NCI-H345 (cell line): Measurements from ENCODE around the gene GRK5.

Experiments used
- DNase-seq: peaks from one replicate; lab custom pipeline; 2025; lab: John Stamatoyannopoulos, UW

Gene GRK5

DNA sequence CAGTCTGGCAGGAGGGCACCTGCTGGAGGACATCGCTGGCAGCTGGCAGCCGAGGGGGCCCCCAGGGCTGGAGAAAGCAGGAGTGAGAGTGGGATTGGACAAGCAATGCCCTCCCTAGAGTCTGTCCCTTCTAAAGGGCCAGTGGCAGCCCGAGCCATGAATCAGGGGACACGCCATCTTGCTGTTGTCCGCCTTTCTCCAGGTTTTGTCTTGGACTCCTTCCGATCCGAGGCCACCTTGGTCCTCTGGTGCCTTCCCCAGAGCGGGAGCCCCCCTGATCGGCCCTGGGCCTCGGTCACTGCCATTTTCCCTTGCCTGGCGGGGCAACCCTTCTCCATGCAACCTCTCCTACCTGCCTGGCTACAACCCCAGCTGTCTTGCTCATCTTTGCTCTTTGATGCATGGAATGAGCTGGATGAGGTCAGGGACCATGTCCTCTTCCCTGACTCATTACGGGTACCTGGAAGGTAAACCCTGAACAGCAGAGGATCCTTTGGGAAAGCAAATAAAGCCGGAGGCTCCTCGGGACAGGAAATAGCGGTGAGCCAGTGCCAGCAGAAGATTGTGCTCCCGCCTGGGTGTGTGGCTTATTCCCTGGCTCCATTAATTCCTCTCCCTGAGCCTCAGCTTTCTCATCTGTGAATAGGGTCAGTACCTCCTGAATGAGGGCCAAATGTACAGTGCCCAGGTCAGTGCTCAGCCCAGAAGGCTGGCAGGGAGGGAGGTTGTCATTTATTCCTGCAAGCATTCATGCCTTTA, 112.0 kb downstream of the GRK5 start:
- no peak for DNase-seq

DNA sequence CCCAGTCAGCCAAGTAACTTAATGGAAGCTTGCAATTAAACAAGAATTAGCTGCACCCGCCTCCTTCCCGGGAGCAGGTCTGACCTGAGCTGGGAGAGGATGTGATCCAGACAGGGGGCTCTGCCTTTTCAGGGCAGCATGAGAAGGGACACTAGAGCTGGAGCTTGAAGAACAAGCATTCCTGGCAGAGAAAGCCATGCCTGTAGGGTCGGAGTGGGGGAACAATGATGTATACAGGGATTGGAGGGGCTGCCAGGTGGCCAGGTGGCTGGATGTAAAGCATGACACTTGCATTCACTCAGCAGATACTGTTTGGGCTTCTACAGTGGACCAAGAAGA, 112.5 kb downstream of the GRK5 start:
- DNase-seq = no peak

DNA sequence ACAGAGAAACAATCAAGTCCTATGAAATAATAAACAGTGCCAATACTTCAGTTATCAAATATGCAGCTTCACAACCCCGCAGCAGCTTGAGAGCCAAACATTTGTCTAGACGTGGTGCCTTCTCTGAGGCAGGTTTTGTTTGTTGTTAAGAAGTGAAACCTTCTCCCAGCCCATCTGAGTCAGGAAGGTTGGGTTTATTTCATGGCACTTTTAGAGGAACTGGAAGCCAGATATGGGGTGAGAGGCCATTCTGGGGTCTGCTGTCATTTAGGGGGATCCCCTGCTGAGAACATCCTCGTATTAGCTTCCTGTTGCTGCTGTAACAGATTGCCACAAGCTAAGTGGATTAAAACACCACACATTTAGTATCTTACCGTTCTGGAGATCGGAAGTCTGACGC, 113.6 kb downstream of the GRK5 start:
- DNase-seq = no peak

DNA sequence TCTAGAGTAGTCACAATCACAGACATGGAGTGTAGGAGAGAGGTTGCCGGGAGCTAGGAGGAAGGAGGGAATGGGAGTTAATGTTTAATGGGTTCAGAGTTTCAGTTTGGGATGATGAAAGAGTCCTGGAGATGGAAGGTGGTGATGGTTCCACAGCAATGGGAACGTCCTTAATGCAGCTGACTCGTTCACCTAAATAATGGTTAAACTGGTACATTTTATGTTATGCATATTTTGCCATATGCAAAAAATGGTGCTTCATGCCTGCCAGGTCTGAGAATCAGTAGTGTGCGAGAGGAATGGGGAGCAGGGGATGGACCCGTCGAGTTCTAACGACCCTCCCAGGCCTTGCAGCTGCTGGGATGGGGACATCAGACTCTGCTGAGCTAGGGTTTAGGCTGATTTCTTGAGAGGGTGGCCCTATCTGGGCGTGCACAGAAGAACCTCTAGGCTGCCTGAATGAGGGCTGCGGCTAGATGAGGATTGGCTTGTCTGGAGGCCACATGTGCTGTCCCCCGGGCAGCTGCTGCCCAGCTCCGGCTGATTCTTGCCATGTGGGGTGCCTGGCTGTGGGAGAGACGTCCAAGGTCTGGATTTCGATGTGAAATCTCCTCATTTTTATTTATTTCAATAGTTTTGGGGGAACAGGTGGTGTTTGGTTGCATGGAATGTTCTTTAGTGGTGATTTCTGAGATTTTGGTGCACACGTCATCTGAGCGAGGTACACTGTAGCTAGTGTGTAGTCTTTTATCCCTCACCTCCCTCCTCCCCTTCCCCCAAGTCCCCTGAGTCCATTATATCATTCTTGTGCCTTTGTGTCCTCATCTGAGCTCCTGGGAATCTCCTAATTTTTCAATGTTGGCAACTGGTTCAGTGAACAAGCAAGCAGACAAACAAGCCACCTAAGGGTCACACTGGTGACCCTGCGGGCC, 116.0 kb downstream of the GRK5 start:
- no peak for DNase-seq

DNA sequence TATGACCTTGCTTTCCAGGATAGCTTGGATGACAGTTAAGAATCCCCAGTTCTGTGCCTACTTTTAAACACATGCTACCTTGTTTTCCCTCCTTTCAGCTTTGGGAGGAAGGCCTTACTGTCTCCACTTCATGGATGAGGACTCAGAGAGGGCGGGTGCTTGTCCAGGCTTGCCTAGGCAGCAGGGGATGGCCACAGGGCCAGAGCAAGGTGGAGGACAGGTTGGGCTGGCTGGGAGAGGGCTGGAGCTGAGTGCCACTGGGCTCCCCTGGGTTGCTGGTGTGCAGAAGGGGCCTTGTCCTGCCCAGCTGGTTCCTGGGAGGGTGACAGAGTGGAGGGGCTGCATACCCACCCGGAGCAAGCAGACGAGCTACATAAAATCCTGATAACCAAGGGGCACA, 117.8 kb downstream of the GRK5 start:
- no peak for DNase-seq

DNA sequence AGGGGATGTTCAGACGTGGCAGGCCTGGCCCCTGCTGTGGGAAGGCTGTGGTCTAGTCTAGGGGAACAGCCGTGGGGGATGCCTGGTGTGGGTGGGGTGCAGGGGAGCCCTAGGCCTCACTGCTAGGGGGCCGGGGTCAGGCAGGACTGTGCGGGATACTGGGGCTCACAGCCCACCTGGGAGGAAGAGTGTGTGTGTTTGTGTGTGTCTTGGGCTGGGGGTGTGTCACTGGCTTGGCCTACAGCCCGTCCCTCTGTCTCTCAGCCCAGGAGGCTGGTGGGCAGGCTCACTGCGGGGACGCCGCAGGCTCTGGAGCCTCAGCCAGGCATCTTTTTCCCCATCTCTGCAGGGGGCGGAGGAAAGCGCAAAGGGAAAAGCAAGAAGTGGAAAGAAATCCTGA, 118.8 kb downstream of the GRK5 start:
- DNase-seq = no peak

DNA sequence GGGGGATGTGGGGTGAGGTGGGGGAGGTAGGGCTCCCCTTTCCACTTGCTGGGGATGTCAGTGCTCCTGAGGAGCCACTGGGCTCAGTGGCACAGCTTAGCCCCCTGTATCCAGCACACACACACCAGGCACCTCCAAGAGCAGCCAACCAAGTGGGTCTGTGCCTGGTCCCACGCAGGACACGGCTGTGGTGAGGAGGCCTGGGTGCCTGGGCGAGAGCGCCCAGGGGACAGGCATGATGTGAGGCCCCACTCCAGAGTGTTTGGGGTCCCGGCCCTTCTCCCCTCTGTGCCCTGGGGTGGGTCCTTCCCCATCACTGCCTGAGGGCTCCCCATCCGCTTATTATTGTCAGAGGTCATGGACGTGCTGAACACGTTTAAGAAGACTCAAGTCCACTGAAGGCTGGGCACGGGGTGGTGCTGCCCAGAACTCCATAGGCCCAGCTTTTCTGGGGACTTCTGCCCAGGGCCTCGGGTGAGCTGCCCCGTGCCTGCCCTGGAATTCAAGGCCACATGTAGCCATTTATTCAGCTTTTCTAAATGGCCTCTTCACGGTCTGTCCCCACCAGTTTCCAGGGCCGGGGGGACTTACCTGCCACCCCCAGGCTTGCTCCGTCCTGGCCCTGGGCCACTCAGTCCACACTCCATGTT, 119.8 kb downstream of the GRK5 start:
- DNase-seq = no peak

DNA sequence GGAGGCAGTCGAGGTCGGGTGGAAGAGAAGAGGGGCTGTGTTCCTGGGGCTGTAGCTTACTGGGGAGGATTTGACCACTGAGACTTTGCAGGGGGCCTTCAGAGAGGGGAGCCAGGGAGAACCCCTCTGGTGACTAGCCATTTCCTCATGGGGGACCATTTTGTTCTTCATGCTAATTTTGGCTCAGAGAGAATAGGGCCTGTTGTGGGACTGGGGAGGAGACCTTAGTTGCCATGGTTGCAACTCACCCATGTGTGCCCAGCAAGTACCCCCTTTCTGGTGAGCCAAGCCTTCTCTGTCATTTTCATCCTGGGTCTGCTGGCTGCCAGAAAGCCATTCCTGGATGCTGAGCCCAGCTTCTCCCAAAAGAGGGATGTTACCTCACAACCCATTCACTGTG, 120.9 kb downstream of the GRK5 start:
- DNase-seq = no peak

DNA sequence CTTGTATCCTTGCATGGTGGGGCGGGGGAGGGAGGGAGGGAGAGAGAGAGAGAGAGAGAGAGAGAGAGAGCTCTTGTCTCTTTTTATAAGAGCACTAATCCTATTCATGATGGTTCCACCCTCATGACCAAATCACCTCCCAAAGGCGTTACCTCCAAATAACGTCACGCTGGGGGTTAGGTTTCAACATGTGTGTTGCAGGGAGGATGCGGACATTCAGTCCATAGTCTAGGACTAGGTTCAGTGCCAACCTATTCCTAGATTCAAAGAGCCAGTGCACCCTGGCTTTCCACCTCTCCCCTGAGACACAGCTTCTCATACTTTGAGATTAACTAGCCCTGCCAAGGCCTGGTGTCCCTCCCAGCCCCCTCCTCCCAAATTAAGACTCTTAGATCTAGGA, 123.0 kb downstream of the GRK5 start:
- no peak for DNase-seq

DNA sequence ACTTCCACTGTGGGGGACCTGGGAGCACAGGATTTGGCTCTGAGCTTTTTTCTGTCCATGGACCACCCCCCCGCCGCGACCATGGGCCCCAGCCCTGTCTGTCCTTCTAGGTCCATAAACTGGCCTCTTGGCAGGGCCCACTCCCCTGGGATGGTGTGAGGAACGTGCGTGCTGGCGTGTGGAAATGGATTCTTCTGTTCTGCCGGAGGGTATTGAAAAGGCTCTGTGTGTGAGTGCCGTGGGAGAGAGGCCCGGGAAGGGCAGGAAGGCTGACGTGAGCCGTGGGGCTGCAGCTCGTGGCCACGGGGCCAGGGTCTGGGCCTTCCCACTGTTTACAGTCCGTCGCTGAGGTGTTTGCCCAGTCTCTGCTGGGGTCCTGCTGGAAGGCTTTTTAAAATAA, 123.7 kb downstream of the GRK5 start:
- DNase-seq = no peak

DNA sequence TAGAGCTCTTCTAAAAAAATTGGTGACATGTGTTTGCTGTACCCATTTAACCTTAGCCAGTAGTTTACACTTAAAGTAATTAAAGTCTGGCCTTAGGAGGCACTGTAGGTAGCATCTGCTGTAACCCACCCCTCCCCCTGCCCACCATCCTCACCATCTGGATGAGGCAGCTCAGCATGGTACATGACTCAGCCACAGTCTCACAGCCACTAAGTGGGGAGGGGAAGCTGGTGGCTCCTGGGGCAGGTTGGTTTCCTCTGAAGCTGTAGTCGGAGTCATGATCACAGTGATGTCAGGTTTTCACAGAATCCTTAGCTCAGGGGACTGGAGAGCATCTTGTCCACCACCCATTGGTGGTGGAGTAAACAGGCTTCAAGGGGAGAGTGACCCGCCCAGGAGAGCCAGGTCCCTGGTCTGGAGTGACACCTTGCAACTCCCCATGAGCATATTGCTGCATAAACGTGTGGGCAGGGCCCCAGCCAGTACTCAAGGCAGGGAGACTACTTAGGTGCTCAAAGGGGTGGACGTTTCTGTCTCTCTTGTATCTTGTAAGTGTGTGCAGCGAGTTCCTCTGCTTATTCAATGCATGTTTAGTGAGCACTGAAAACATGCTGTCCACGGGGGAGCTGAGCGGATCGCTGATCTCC, 125.9 kb downstream of the GRK5 start:
- DNase-seq = no peak

DNA sequence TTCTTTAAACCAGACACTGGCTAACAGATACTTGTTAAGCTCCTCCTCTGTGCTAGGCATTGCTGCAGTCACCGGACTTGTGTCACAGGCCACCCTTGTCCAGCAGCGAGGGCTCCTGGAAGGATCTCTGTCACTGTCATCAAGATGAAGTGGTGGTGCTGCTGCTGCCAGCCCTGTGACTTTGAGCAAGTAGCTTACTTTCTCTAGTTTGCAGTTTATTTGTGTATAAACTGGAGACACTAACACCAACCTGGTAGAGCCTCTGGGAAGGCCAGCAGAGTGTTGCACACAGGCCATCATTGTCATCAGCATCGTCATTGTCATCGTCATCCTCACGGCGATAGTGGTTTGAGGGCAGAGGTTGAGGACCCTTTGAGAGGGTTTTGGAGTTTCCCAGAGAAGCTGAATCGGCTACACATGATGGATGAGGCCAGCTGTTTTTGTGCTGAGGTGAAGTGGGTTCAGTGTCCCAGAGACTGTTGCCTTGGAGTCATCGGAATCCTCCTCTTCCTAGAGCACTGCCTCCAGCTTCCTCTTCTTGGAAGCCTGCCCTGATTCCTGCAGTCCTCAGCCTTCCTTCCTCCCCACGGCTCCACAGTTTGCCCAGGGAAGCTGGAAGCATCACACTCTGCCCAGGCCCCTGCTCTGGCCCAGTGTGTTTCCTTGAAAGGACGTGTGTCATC, 128.4 kb downstream of the GRK5 start:
- DNase-seq = no peak

DNA sequence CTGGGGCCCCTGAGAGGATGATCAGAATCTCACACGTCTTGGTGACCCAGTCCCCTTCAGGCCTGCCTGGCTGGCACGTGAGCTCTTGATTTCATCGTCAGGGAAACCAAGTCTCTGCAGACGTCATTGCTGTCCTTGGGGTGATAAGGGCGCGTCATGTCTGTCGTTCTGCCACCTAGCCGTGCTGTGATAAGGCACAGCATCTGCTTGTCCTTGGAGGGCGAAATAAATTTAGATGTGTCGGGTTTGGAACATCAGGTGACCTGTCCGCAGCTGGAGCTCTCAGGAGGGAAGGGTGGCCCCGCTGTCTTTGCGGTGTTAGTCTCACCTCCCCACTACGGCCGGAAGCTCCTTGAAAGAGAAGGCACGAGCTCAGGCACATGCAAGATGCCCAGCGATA, 129.2 kb downstream of the GRK5 start:
- no peak for DNase-seq

DNA sequence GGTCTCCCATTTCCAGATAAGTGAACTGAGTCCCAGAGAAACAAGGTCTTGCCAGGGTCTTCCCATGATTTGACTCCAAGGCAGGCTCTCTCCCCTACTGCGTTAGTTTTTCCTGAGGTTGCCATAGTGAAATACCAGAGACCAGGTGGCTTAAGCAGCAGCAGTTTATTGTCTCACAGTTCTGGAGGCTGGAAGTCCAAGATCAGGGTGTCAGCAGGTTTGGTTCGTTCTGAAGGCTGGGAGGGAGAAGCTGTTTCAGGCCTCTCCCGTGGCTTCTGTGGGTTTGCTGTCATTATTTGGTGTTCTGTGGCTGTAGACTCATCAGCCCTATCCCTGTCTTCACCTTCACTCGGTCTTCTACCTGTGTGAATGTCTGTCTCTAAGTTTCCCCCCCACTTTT, 129.9 kb downstream of the GRK5 start:
- DNase-seq = no peak

DNA sequence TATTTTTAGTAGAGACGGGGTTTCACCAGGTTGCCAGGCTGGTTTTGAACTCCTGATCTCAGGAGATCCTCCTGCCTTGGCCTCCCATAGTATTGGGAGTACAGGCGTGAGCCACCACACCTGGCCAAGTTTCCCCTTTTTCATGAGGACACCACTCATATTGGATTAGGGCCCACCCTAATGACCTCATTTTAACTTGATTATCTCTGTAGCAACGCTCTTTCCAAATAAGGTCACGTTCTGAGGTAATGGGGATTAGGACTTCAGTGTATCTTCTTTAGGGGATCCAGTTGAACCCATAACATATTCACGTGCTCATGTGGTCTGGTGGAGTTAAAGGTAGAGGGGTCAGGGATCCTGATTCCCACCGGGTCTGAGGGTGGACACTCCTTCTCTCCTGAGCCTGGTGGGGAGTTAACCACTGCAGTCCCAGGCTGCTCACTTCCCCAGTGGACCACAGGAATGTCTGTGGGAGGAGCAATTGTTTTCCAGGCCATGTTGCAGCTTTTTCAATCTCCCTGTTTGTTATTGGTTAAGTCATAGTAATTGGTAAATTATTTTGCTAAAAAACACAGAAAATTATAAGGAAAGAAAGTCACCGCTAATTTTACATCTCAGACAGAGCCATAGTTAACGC, 130.5 kb downstream of the GRK5 start:
- no peak for DNase-seq

DNA sequence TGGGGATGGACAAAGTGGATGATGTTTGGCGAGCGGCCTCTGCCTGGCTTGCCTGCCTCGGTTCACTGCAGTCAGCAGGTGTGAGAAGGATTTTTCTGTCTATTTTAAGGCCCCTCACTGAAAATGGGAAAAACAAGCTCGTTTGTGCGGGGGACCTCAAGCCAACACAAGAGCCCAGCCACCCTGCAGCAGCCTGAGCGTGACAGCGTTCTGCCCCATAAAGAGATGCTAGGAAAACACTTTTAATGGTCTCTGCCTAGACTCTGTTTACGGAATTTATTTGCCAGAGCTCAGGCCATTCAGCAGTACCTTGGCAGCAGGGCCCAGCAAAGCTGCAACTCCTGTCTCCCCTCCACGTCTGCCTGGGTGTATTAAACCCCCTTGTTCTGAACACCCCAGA, 131.7 kb downstream of the GRK5 start:
- DNase-seq = no peak

DNA sequence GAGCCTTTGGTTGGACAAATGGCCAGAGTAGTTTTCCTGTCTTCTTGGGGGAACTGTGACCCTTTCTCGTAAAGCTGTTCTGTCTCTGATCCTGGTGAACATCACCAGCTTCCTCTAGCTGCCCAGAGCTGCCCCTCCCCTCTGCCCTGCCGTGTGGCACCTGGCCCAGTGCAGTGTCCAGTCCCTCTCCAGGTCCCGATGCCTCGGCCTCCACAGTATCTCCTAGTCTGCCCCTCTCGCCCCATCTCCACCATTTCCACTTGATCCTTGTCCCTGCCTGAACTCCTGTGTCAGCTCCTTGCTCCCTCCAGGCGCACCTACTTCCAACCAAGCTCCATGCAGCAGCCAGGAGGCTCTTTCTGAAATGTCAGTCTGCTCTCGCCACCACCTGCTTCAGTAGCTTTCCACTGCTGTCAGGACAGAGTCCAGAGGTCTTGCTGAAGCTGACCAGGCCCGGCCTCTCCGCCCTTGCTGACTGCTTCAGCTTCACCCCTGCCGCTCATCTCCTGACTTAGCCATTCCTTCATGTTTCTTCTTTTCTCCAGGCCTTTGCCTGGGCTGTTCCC, 133.6 kb downstream of the GRK5 start:
- DNase-seq = no peak

DNA sequence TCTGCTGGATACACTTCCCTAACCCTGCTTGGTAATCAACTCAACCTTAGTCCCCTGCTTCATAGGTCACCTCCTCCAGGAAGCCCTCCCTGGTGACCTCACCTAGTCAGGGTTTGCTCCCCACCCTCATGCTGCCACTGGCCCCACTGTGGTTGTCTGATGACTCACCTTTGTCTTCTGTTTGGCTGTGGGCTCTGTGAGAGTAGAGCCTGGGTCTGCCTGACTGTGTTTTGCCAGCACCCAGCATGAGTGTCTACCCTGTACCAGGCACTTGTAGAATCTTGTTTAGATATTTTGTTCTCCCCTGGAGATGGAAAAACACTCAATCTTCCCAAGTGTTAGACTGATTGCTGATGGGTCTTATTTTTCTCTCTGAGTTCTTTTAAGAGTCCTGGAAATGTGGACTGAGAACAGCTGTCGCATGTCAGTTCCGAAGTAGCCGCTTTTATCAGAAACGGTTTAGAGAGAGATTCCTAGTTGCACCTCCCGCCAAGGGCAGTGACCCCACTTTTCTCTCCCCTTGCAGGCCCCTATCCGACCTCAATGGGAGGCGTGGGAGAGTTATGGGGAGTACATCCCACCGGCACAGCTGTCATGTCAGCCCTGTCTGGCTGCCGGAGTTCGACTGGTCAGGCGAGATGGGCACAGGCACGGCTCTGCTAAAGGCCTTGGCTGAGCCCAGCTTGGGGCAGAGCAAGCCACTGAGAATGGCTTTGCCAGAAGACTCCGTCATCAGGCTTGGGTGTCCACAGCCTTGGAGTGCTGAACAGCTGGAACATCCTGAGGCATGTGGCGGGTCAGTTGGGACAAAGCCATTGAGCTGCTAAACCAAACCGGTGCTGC, 134.3 kb downstream of the GRK5 start:
- DNase-seq = no peak

DNA sequence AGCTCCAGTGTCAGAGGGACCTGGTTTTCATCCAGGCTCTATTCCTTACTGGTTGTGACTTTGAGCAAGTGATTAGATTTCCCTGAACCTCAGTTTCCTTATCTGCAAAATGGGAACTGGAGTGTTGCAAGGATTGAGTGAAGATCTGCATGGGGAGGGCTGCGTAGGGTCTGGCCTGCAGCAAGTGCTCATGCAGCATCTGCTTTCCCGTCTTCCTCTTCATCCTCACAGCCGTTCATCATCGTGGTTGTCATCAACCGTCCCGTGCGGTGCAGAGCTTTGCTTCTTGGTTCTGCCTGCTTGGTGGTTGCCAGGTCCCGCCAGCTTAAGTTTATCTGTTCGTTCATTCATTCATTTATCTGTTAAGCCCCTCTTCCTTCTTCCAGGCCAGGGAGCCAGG, 135.0 kb downstream of the GRK5 start:
- DNase-seq = no peak

DNA sequence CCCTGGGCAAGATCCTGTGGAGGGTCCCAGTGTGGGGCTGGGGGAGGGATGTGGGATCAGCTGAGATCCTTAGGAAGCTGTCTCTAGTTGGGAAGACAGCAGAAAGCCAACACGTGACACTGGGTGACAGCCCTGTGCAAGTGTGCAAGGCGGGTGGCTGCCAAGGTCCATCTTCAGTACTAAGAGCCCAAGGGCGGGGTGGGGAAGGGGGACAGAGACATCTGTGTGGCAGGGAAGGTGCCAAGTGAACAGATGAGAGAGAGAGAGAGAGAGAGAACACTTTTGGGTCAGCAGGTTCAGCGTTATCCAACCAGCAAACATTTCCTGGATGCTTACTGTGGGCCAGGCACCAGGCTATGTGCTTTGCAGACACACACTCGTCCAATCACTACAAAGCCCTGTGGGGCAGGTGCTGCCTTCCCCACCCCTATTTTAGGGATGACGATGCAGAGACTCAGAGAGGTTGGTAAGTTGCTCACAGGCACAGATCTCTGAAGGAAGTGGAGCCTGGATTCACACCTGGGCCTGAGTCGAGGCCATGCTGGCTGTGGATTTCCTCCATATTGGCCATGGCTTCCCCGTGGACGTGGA, 135.7 kb downstream of the GRK5 start:
- DNase-seq = no peak
